ENCODE measurements around the gene BTBD7.

The BTBD7 gene

GRCh38 chr14:93212432-93212831, 120.4 kb downstream of the BTBD7 start:
- H2AK5ac ChIP-seq (ENCODE audit: low read depth, low read length) = no peak overlapping the region
- no peak overlapping the region for H2AFZ ChIP-seq (ENCODE audit: low read length)
- no peak overlapping the region for H2BK12ac ChIP-seq (ENCODE audit: low read length)
- no peak overlapping the region for H4K91ac ChIP-seq (ENCODE audit: low read depth, low read length, poor library complexity)
- H4K8ac ChIP-seq (ENCODE audit: low read depth, low read length) = no peak overlapping the region
- H3K14ac ChIP-seq (ENCODE audit: low read length) = no peak overlapping the region
- H3K36me3 ChIP-seq (replicated peaks in 1 of 2; ENCODE audit: control insufficient read depth in 2 of 2, insufficient read depth in 2 of 2, low read length in 2 of 2) = peaks cover 8 to 77% of the 10 kb centered on the region in 2 donors
- no peaks in the 10 kb centered on the region for H3K9me3 ChIP-seq (replicated peaks in 1 of 2; ENCODE audit: control insufficient read depth in 2 of 2, insufficient read depth in 1 of 2, low read depth in 1 of 2, low read length in 2 of 2)
- no peak for DNase-seq (ENCODE audit: low spot score)
- H2BK15ac ChIP-seq (ENCODE audit: low read length) = no peak overlapping the region
- H3K4me2 ChIP-seq (ENCODE audit: insufficient read depth, low read length, poor library complexity, severe bottlenecking) = no peak overlapping the region
- H3K27ac ChIP-seq (replicated peaks; ENCODE audit: low read length) = no peak overlapping the region
- no peak overlapping the region for H3K4me3 ChIP-seq (ENCODE audit: low read length in 2 of 2)
- H3K9ac ChIP-seq (ENCODE audit: low read depth, low read length, poor library complexity) = no peak overlapping the region
- peaks cover 3% of the 10 kb centered on the region for H3K79me1 ChIP-seq (ENCODE audit: low read depth, low read length)
- no peak overlapping the region for H2BK5ac ChIP-seq (ENCODE audit: low read length)
- no CpG with 5 or more reads among the region's 3 CpGs for WGBS, 2 donors (ENCODE audit: extremely low coverage in 2 of 2, insufficient read length in 2 of 2, insufficient replicate concordance in 1 of 2)
- H3K4me1 ChIP-seq (ENCODE audit: control insufficient read depth in 2 of 2, insufficient read depth in 1 of 2, low read depth in 1 of 2, low read length in 2 of 2) = peaks cover 0 to 3% of the 10 kb centered on the region in 2 donors
- H3K27me3 ChIP-seq (ENCODE audit: control insufficient read depth in 3 of 3, insufficient read depth in 3 of 3, low read depth in 1 of 3, low read length in 3 of 3) = no peaks in the 10 kb centered on the region
- H3K4ac ChIP-seq (ENCODE audit: low read length) = no peak overlapping the region
- H2BK120ac ChIP-seq (ENCODE audit: low read depth, low read length) = no peak overlapping the region
- no peak overlapping the region for H3K23ac ChIP-seq (ENCODE audit: low read depth, low read length, poor library complexity)
- no peak overlapping the region for H3K18ac ChIP-seq (ENCODE audit: low read length)

GRCh38 chr14:93207468-93208308, 125.1 kb downstream of the BTBD7 start:
- Histone ChIP-seq H4K91ac (ENCODE audit: low read depth, low read length, poor library complexity) (no peak overlapping the region), H3K18ac (ENCODE audit: low read length) (peak overlapping the region; percentile 91), H2BK5ac (ENCODE audit: low read length) (no peak overlapping the region), H3K36me3 (replicated peaks in 1 of 2; ENCODE audit: control insufficient read depth in 2 of 2, insufficient read depth in 2 of 2, low read length in 2 of 2) (peaks cover 4 to 53% of the 10 kb centered on the region in 2 donors), H3K4ac (ENCODE audit: low read length) (no peak overlapping the region), H2BK120ac (ENCODE audit: low read depth, low read length) (no peak overlapping the region), H3K79me1 (ENCODE audit: low read depth, low read length) (peaks cover 3% of the 10 kb centered on the region), H3K23ac (ENCODE audit: low read depth, low read length, poor library complexity) (no peak overlapping the region), H2AK5ac (ENCODE audit: low read depth, low read length) (no peak overlapping the region), H2AFZ (ENCODE audit: low read length) (peak overlapping the region; percentile 99), H3K27ac (replicated peaks; ENCODE audit: low read length) (peak overlapping the region; percentile 78), H3K4me3 (ENCODE audit: low read length in 2 of 2) (peak overlapping the region; percentile 95 to 97), H3K27me3 (ENCODE audit: control insufficient read depth in 3 of 3, insufficient read depth in 3 of 3, low read depth in 1 of 3, low read length in 3 of 3) (no peaks in the 10 kb centered on the region), H3K14ac (ENCODE audit: low read length) (no peak overlapping the region), H2BK12ac (ENCODE audit: low read length) (no peak overlapping the region), H4K8ac (ENCODE audit: low read depth, low read length) (no peak overlapping the region), H3K4me2 (ENCODE audit: insufficient read depth, low read length, poor library complexity, severe bottlenecking) (peak overlapping the region; percentile 90), H3K9me3 (replicated peaks in 1 of 2; ENCODE audit: control insufficient read depth in 2 of 2, insufficient read depth in 1 of 2, low read depth in 1 of 2, low read length in 2 of 2) (no peaks in the 10 kb centered on the region), H2BK15ac (ENCODE audit: low read length) (no peak overlapping the region), H3K4me1 (ENCODE audit: control insufficient read depth in 2 of 2, insufficient read depth in 1 of 2, low read depth in 1 of 2, low read length in 2 of 2) (peaks cover 2 to 3% of the 10 kb centered on the region in 2 donors), H3K9ac (ENCODE audit: low read depth, low read length, poor library complexity) (peak overlapping the region; percentile 92)
- peak; percentile 49 for DNase-seq (ENCODE audit: low spot score)
- no CpG with 5 or more reads among the region's 23 CpGs for WGBS, 2 donors (ENCODE audit: extremely low coverage in 2 of 2, insufficient read length in 2 of 2, insufficient replicate concordance in 1 of 2)

DNA sequence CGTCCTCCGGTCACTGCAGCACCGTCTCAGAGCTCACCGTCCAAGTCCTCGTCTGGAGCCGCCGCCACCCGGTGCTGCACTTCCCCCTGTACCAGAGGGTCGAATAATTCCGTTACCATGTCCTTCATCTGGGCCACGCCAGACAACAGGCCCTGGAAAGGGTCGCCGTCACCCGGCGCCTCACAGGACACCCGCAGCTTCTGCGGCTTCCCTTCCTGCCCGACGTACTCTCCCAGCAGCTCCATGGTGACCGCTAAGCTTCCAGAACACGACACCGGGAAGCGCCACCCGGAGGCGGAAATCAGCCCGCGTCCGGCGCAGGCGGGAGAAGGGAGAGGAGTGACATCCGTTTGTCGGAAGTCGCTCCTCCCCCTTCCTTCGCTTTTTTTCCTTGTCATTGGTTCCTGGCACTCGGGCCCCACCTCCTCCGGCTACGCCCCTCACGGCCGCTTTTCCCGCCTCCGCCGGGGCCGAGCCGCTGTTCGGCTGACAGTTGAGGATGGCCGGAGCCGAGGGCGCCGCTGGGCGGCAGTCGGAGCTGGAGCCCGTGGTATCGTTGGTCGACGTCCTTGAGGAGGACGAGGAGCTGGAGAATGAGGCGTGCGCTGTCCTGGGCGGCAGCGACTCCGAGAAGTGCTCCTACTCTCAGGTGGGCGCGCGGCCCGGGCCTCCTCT, 125.9 kb downstream of the BTBD7 start, which contains the start of the genes GON7 and UBR7:
Gene GON7 (minus strand): TSS at position 273 of the 675 bp plus-strand sequence. CDS start 28 bp downstream, at position 245.
Gene UBR7 (plus strand): TSS at position 464 of the 675 bp plus-strand sequence. CDS start 36 bp downstream, at position 500.
- Histone ChIP-seq H3K27ac (replicated peaks; ENCODE audit: low read length) (peak within 1 kb of the TSS; percentile 80), H2AK5ac (ENCODE audit: low read depth, low read length) (no peak within 1 kb of the TSS)
- no CpG with 5 or more reads among the region's 65 CpGs for WGBS, 2 donors (ENCODE audit: extremely low coverage in 2 of 2, insufficient read length in 2 of 2, insufficient replicate concordance in 1 of 2)

More for the DNA sequence above, 125.9 kb downstream of the BTBD7 start, which contains the start of the genes GON7 and UBR7:
- Histone ChIP-seq H2AFZ (ENCODE audit: low read length) (peak within 1 kb of the TSS; percentile 99), H2BK12ac (ENCODE audit: low read length) (no peak within 1 kb of the TSS), H3K14ac (ENCODE audit: low read length) (no peak within 1 kb of the TSS), H2BK5ac (ENCODE audit: low read length) (peak within 1 kb of the TSS; percentile 72), H3K9me3 (replicated peaks in 1 of 2; ENCODE audit: control insufficient read depth in 2 of 2, insufficient read depth in 1 of 2, low read depth in 1 of 2, low read length in 2 of 2) (no peaks in the 10 kb centered on the region), H2BK120ac (ENCODE audit: low read depth, low read length) (no peak within 1 kb of the TSS), H3K36me3 (replicated peaks in 1 of 2; ENCODE audit: control insufficient read depth in 2 of 2, insufficient read depth in 2 of 2, low read length in 2 of 2) (peaks cover under 1 to 45% of the 10 kb centered on the region in 2 donors), H3K79me1 (ENCODE audit: low read depth, low read length) (peaks cover 3% of the 10 kb centered on the region), H3K27me3 (ENCODE audit: control insufficient read depth in 3 of 3, insufficient read depth in 3 of 3, low read depth in 1 of 3, low read length in 3 of 3) (no peaks in the 10 kb centered on the region), H3K4me1 (ENCODE audit: control insufficient read depth in 2 of 2, insufficient read depth in 1 of 2, low read depth in 1 of 2, low read length in 2 of 2) (peaks cover 2 to 3% of the 10 kb centered on the region in 2 donors), H3K4me2 (ENCODE audit: insufficient read depth, low read length, poor library complexity, severe bottlenecking) (peak within 1 kb of the TSS; percentile 90), H3K4ac (ENCODE audit: low read length) (no peak within 1 kb of the TSS), H4K91ac (ENCODE audit: low read depth, low read length, poor library complexity) (no peak within 1 kb of the TSS), H3K23ac (ENCODE audit: low read depth, low read length, poor library complexity) (peak within 1 kb of the TSS; percentile 62), H3K4me3 (ENCODE audit: low read length in 2 of 2) (peak within 1 kb of the TSS; percentile 95 to 97), H3K9ac (ENCODE audit: low read depth, low read length, poor library complexity) (peak within 1 kb of the TSS; percentile 92), H2BK15ac (ENCODE audit: low read length) (no peak within 1 kb of the TSS), H3K18ac (ENCODE audit: low read length) (peak within 1 kb of the TSS; percentile 91), H4K8ac (ENCODE audit: low read depth, low read length) (no peak within 1 kb of the TSS)
- DNase-seq (ENCODE audit: low spot score) = peak; percentile 97
